NCI-H510A (cell line): ENCODE results near the gene CFAP45.

Source experiments
- DNase-seq: peaks from one replicate; lab custom pipeline; 2025; lab: John Stamatoyannopoulos, UW

The CFAP45 gene

GRCh38 chr1:159826441-159827101, 73.4 kb downstream of the CFAP45 start, which contains the start of gene SLAMF8:
Gene SLAMF8, plus strand, starts transcription at chr1:159826873. Its CDS starts 26 bp downstream, at chr1:159826899.
- DNase-seq, result no peak

- no peak for DNase-seq
These were observed 74.4 kb downstream of the CFAP45 start for GRCh38 chr1:159825564-159825963.

GRCh38 chr1:159823406-159823805, 76.6 kb downstream of the CFAP45 start:
- no peak for DNase-seq
